HepG2 (cell line): ENCODE results near the gene DLST. TPM values are rescaled to one million over a fixed set of nuclear protein-coding genes. Genes with fewer than 3 reads are reported as not detected.

ENCODE experiments used
- ATAC-seq: fragments of 200-7000 bp; cut with Tn5 transposase; 3 replicates; pipeline ENCODE4 v1.9.1; 2020; ENCODE audit warnings: mild to moderate bottlenecking, moderate library complexity
- BruUV-seq: library from RNA; stranded (reverse); fragments of 400-500 nt; replicated peaks from 2 replicates; lab custom pipeline; 2021; lab: Mats Ljungman, UMichigan
- CTCF ChIA-PET: fragments of 300-600 bp; formaldehyde crosslinking; extraction: SDS; loops from one replicate; lab custom pipeline; 2021; ENCODE audit warnings: low total read pairs, inconsistent platforms, low intra/inter-chr PET ratio; lab: Yijun Ruan, JAX
- POLR2A ChIA-PET: fragments of 350-600 bp; sonication (Branson Sonifier 250); formaldehyde crosslinking; loops from one replicate; lab custom pipeline; 2020; ENCODE audit warnings: antibody characterized with exemption, inconsistent platforms; lab: Yijun Ruan, JAX
- DNase-seq: peaks from one replicate; pipeline ENCODE4 v3.0.0-alpha.2; 2015; ENCODE audit warnings: low spot score
- FAIRE-seq: peaks from 3 replicates; lab custom pipeline; 2011; peaks lifted over from hg19 to GRCh38; lab: Jason Lieb, UNC
- H2AFZ ChIP-seq: one replicate; pipeline ENCODE4 v1.6.1; 2011; ENCODE audit warnings: low read length, inconsistent platforms
- H3K27ac ChIP-seq: fragments of 300-600 bp; 3 replicates; pipeline ENCODE4 v1.8.0; 2011; ENCODE audit warnings: mixed run types, mild to moderate bottlenecking, mixed read lengths, low read length, inconsistent platforms; ENCODE audit not compliant: insufficient read depth; ENCODE audit errors: extremely low read length
- H3K27me3 ChIP-seq, 2 experiments: fragments of 200-600 bp in 1 of 2; 2 replicates in 1 of 2; 3 replicates in 1 of 2; pipeline versions ENCODE4 v1.6.0 to v1.8.0; 2011; ENCODE audit warnings: low read length in 2 of 2, mild to moderate bottlenecking in 2 of 2, moderate library complexity in 2 of 2, inconsistent platforms in 1 of 2; ENCODE audit not compliant: insufficient read depth in 2 of 2, control insufficient read depth in 1 of 2
- H3K36me3 ChIP-seq, 2 experiments: fragments of 200-600 bp in 1 of 2; replicated peaks in 1 of 2; 2 replicates in 1 of 2; 3 replicates in 1 of 2; pipeline versions ENCODE4 v1.5.1 to v1.8.0; 2011; ENCODE audit warnings: low read length in 2 of 2, inconsistent platforms in 1 of 2; ENCODE audit not compliant: insufficient read depth in 2 of 2, control insufficient read depth in 1 of 2
- H3K4me1 ChIP-seq: 2 replicates; pipeline ENCODE4 v1.5.1; 2012; ENCODE audit warnings: low read length, inconsistent platforms; ENCODE audit not compliant: insufficient read depth
- H3K4me2 ChIP-seq: 2 replicates; pipeline ENCODE4 v1.6.0; 2011; ENCODE audit warnings: low read depth, low read length, inconsistent platforms
- H3K4me3 ChIP-seq, 3 experiments: fragments of 200-600 bp in 1 of 3; sonication (generic), shearing (Covaris generic) in 1 of 3; replicated peaks in 1 of 3; 2 replicates each; pipeline ENCODE4 v1.5.1; 2011 to 2016; ENCODE audit warnings: low read length in 3 of 3, inconsistent platforms in 2 of 3, low read depth in 2 of 3, mild to moderate bottlenecking in 2 of 3, control low read depth in 1 of 3, mixed read lengths in 1 of 3; ENCODE audit not compliant: insufficient read depth in 1 of 3
- H3K79me2 ChIP-seq: one replicate; pipeline ENCODE4 v1.6.1; 2011; ENCODE audit warnings: low read length, inconsistent platforms; ENCODE audit not compliant: insufficient read depth
- H3K9ac ChIP-seq: 2 replicates; pipeline ENCODE4 v1.6.0; 2011; ENCODE audit warnings: mild to moderate bottlenecking, low read depth, low read length, inconsistent platforms; ENCODE audit not compliant: insufficient read depth
- H3K9me3 ChIP-seq: 2 replicates; pipeline ENCODE4 v1.5.1; 2012; ENCODE audit warnings: mild to moderate bottlenecking, low read length
- H4K20me1 ChIP-seq: 2 replicates; pipeline ENCODE4 v1.6.0; 2011; ENCODE audit warnings: inconsistent platforms, mild to moderate bottlenecking, low read length, moderate library complexity; ENCODE audit not compliant: insufficient read depth
- AKAP8 ChIP-seq: sonication (generic); formaldehyde crosslinking; IDR thresholded peaks from 2 replicates; pipeline ENCODE4 v1.5.1; 2020; ENCODE audit warnings: mild to moderate bottlenecking, missing genetic modification reagents
- JUND ChIP-seq: sonication (generic); formaldehyde crosslinking; IDR thresholded peaks from 2 replicates; pipeline ENCODE4 v1.8.0; 2022; ENCODE audit warnings: mild to moderate bottlenecking, missing genetic modification reagents
- LCORL ChIP-seq, 2 experiments: fragments of 450-650 bp in 1 of 2; sonication (generic) in 1 of 2; formaldehyde crosslinking in 1 of 2; IDR thresholded peaks; 2 replicates each; pipeline versions ENCODE4 v1.5.0 to v1.6.1; 2017 to 2020; ENCODE audit warnings: antibody characterized with exemption in 1 of 2, missing genetic modification reagents in 1 of 2
- MYPOP ChIP-seq: sonication (generic); formaldehyde crosslinking; IDR thresholded peaks from 2 replicates; pipeline ENCODE4 v1.8.1; 2023; ENCODE audit warnings: mild to moderate bottlenecking, moderate library complexity, missing genetic modification reagents
- ZNF160 ChIP-seq: sonication (generic); formaldehyde crosslinking; IDR thresholded peaks from 2 replicates; pipeline ENCODE4 v1.8.0; 2022; ENCODE audit warnings: mild to moderate bottlenecking, inconsistent platforms, missing genetic modification reagents
- ZNF329 ChIP-seq: sonication (generic); formaldehyde crosslinking; IDR thresholded peaks from 2 replicates; pipeline ENCODE4 v1.9.0; 2021; ENCODE audit warnings: low read depth, mild to moderate bottlenecking, missing genetic modification reagents
- ZNF407 ChIP-seq: sonication (generic); formaldehyde crosslinking; IDR thresholded peaks from one replicate; pipeline ENCODE4 v1.5.1; 2020; ENCODE audit warnings: mild to moderate bottlenecking, missing genetic modification reagents; ENCODE audit errors: not compliant biosample characterization
- WGBS: methylation state at CpG from one replicate; pipeline ENCODE4 v1.1.6; 2017; ENCODE audit warnings: low lambda C conversion rate; 5-methylcytosine and 5-hydroxymethylcytosine counted together
- in situ Hi-C: cut with HindIII; loops from 2 replicates; pipeline ENCODE4 v1.10.0; 2017; ENCODE audit warnings: low pct_unique_long_range_greater_than_20kb; ENCODE audit not compliant: extremely low pct_ligation_motif_present
- intact Hi-C: fragments of 100-400 bp; cut with micrococcal nuclease; formaldehyde crosslinking; loops from one replicate; pipeline ENCODE4 v1.10.0; 2022; ENCODE audit not compliant: unreplicated experiment
- polyA plus RNA-seq, 8 experiments: library from polyadenylated mRNA; depleted of rRNA in 3 of 8; stranded (reverse) in 7 of 8; unstranded in 1 of 8; fragments of >200 nt; fragmentation: Illumina TruSeq in 4 of 8; extraction: Trizol in 4 of 8; gene quantifications; 2 replicates each; pipeline versions ENCODE4 v1.2.1 to v1.2.3, GENCODE V29; 2011 to 2016; ENCODE audit warnings: low read depth in 4 of 8, missing spikeins in 1 of 8, mixed read lengths in 1 of 8; ENCODE audit not compliant: insufficient read depth in 1 of 8
- total RNA-seq, 5 experiments: library from RNA; depleted of rRNA; stranded (reverse); fragments of >200 nt; fragmentation: Illumina TruSeq; extraction: Trizol; gene quantifications; 2 replicates each; pipeline ENCODE4 v1.2.3, GENCODE V29; 2016; ENCODE audit warnings: low read depth in 1 of 5
- TF ChIP-seq, protein P1 (sequence below): sonication (generic); formaldehyde crosslinking; IDR thresholded peaks from 2 replicates; pipeline ENCODE4 v1.4.0; 2020; ENCODE audit warnings: missing genetic modification reagents, borderline replicate concordance
- TF ChIP-seq, protein P2 (sequence below): sonication (generic); formaldehyde crosslinking; IDR thresholded peaks from 2 replicates; pipeline ENCODE4 v1.4.0; 2020; ENCODE audit warnings: low read depth, mild to moderate bottlenecking, missing genetic modification reagents

The DLST gene
- total and polyA plus RNA-seq, 2 of the 13 experiments (the other 11 are each of a cell fraction or from before 2014, with no cell fraction given), result 56.5 to 94.3 TPM

- TF ChIP-seq ZNF329 (no peak), JUND (no peak), ZNF407 (no peak), MYPOP (no peak), AKAP8 (CRISPR knock-in tag) (no peak), LCORL (IDR thresholded peaks at IDR 0.05) (peak; percentile 78), LCORL (CRISPR knock-in tag; IDR thresholded peaks at IDR 0.05) (no peak), ZNF160 (CRISPR knock-in tag) (no peak)
- TF ChIP-seq, protein P1, sequence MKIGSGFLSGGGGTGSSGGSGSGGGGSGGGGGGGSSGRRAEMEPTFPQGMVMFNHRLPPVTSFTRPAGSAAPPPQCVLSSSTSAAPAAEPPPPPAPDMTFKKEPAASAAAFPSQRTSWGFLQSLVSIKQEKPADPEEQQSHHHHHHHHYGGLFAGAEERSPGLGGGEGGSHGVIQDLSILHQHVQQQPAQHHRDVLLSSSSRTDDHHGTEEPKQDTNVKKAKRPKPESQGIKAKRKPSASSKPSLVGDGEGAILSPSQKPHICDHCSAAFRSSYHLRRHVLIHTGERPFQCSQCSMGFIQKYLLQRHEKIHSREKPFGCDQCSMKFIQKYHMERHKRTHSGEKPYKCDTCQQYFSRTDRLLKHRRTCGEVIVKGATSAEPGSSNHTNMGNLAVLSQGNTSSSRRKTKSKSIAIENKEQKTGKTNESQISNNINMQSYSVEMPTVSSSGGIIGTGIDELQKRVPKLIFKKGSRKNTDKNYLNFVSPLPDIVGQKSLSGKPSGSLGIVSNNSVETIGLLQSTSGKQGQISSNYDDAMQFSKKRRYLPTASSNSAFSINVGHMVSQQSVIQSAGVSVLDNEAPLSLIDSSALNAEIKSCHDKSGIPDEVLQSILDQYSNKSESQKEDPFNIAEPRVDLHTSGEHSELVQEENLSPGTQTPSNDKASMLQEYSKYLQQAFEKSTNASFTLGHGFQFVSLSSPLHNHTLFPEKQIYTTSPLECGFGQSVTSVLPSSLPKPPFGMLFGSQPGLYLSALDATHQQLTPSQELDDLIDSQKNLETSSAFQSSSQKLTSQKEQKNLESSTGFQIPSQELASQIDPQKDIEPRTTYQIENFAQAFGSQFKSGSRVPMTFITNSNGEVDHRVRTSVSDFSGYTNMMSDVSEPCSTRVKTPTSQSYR (CRISPR knock-in tag), result no peak
- TF ChIP-seq, protein P2, sequence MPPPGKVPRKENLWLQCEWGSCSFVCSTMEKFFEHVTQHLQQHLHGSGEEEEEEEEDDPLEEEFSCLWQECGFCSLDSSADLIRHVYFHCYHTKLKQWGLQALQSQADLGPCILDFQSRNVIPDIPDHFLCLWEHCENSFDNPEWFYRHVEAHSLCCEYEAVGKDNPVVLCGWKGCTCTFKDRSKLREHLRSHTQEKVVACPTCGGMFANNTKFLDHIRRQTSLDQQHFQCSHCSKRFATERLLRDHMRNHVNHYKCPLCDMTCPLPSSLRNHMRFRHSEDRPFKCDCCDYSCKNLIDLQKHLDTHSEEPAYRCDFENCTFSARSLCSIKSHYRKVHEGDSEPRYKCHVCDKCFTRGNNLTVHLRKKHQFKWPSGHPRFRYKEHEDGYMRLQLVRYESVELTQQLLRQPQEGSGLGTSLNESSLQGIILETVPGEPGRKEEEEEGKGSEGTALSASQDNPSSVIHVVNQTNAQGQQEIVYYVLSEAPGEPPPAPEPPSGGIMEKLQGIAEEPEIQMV (CRISPR knock-in tag), result no peak
- ATAC-seq, result no peak
- no peaks in the 10 kb centered on the region for H3K9me3 ChIP-seq
- in situ Hi-C loops (loop anchor here (5.0 kb wide), 1 partner anchor 43 kb away; no protein-coding TSS in a partner anchor), intact Hi-C loops (no loop called here)
- WGBS, result 68% methylated on average over 9 of the region's 9 CpGs
- H2AFZ ChIP-seq, result no peak overlapping the region
- peaks cover 20% of the 10 kb centered on the region for H3K4me1 ChIP-seq
- no peaks in the 10 kb centered on the region for H3K79me2 ChIP-seq
- no peaks in the 10 kb centered on the region for H4K20me1 ChIP-seq
- H3K9ac ChIP-seq, result no peak overlapping the region
- peaks cover 2 to 4% of the 10 kb centered on the region in 2 experiments; a peak in 1 of 5 replicates for H3K27me3 ChIP-seq
- no peaks in the 10 kb centered on the region for H3K36me3 ChIP-seq
- DNase-seq, result no peak
- ChIA-PET POLR2A (interaction anchor here (1.3 to 1.4 kb wide), 2 partner anchors 19 to 44 kb away, joined by 3 to 4 read pairs; no protein-coding TSS in a partner anchor), CTCF (no interaction called here)
- no peak overlapping the region for H3K27ac ChIP-seq
- no peak overlapping the region for H3K4me3 ChIP-seq
- FAIRE-seq, result no peak
- H3K4me2 ChIP-seq, result no peak overlapping the region; the same call in 1 of the 2 replicates
- BruUV-seq, result no TSS peak
Measured at GRCh38 chr14:74864198-74864597, 17.5 kb upstream of the DLST start.
